H4 (cell line): ENCODE data around the gene PRR20C. TPM values are rescaled to one million over a fixed set of nuclear protein-coding genes. Genes with fewer than 3 reads are reported as not detected.
"Not testable (repeated sequence)": the region's sequence is repeated elsewhere in the genome, so short reads cannot be mapped to it uniquely, and the experiment has no call there.

Experiments
- DNase-seq: peaks from one replicate; pipeline ENCODE4 v3.0.0-alpha.2; 2015; ENCODE audit warnings: low spot score
- total RNA-seq: library from RNA; depleted of rRNA; stranded (reverse); fragments of >200 nt; shearing (Covaris generic); gene quantifications from 2 replicates; pipeline ENCODE4 v1.2.3, GENCODE V29; 2014; rRNA removed

PRR20C gene
- total RNA-seq, result not detected in 2 replicates

DNA sequence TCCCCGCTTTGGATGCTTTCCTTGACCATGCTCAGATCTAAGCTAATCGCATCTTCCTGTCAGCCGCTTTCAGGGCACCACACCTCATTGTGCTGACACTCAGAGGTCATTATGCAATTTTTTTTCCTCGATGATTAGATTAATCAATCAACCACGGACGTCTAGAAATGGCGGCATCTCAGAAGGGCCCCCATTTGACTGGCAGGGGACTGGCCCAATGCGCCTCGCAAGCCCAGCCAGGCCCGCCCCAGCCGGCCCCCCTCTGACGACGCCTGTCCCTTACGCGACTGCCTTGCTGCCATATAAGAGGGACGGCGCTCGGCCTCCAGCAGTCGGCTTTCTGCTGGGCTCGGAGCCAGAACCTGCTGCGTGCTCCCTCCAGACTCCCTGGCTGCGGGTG lies at the start of gene PRR20C:
Gene PRR20C (plus strand): TSS at position 301 of the 400 bp plus-strand sequence. CDS start 387 bp downstream, outside the sequence.
- DNase-seq, result not testable (repeated sequence)

DNA sequence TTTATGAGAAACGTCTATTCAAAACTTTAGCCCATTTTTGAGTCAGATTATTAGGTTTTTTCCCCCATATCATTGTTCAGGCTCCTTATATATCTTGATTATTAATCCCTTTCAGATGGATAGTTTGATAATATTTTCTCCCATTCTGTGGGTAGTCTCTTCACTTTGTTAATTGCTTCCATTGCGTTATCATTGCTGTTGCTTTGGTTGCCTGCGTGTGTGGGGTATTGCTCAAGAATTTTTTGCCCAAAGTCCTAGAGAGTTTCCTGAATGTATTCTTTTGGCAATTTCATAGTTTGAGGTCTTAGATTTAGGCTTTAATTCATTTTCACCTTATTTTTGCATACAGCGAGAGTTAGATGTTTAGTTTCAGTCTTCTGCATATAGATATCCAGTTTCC lies 38.9 kb upstream of the PRR20C start:
- DNase-seq, result no peak

DNA sequence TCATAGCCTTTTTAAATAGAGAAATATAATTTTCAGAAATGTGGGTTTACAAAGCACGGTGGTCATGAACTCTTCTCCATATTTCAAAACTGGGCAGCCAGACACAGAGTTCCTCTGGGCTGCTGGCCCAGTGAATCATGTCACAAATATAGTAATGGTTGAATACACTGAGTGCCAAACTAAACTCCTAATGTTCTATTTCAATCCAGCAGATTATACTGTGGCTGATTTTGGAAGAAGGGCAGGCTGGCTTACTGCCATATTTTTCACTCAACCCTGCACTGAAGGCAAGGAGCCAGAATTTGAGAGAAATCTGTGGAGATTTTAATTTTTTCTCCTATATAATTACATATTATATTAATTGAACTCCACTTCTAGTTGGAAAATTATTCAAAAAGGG lies 30.2 kb upstream of the PRR20C start:
- no peak for DNase-seq

DNA sequence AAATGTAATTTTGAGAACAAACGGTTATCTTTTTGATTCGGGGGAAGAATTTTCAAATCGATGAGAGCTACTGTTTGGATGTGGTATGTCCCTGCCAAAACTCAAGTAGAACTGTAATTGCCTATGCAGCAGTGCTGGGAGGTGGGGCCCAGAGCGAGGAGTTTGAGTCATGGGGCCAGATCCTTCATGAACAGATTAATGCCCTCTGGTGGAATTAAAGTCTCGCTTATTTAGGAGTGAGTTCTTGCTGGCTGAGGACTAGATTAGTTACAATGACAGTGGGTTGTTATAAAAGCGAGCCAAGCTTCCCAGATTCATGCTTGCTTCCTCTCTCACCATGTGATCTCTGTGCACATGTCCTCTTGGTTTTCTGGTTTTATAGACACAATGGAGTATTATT lies 25.0 kb upstream of the PRR20C start:
- no peak for DNase-seq

DNA sequence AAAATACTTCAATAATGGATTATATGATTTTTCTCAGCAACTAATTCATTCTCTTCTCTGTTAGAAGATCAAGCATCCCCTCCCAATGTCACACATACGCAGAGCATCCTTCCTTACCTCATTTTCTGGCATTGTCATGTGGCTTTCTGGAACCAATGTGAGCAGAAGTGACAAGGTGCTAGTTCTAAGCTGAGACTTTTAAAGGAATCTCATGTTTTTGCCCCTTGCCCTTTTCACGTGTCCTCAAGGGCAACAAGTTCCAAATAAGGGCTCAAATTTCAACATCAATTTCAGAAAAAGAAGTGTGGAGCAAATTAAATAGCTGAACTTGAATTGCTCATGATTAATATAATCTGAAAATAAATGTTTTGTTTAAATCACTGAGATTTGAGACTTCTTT lies 17.8 kb upstream of the PRR20C start:
- DNase-seq, result no peak

DNA sequence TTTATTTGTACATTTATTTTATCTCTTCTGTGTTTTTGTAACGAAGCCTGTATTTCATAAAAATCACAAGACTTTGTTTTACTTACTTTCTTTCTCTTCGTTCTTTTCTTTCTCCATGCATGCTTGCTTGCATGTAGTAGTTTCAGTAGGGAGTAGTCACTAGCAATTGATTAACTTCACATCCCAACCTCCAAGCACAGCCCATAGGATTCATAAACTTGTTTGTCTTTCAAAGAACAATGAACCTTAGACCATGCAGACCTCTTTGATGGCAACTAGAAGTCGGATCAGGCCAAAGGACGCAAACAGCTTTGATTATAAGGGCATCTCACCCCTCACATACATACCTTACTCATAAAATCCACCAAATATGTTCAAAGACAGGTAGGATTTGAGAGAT lies 16.3 kb upstream of the PRR20C start:
- DNase-seq, result no peak

DNA sequence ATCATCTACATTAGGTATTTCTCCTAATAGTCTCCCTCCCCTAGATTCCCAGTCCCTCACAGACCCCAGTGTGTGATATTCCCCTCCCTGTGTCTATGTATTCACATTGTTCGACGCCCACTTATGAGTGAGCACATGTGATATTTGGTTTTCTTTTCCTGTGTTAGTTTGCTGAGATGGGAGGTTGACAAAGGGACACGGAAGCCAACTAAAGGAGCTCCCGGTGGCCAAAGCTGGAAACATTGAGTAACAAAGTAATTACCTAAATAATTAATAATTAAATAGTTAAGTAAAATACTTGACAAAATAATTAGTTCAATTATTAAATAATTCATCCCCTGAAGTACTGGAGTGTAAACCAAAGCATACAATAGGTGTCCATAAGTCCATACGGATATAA lies 14.9 kb upstream of the PRR20C start:
- no peak for DNase-seq

DNA sequence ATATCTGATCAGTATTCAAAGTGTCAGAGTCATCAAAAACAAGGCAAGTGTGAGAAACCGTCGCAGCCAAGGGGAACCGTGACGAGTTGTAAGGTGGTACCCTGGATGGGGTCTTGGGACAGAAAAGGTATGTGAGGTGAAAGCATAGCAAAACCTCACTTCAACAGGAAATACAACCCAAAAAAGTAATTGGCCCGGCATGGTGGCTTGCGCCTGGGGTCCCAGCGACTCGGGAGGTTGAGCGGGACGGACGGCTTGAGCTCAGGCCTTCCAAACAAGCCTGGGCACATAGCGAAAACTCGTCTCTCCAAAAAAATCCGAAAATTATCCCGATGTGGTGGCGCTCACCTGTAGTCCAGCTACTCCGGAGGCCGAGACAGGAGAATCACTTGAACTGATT lies 14.1 kb upstream of the PRR20C start:
- DNase-seq, result not testable (repeated sequence)

DNA sequence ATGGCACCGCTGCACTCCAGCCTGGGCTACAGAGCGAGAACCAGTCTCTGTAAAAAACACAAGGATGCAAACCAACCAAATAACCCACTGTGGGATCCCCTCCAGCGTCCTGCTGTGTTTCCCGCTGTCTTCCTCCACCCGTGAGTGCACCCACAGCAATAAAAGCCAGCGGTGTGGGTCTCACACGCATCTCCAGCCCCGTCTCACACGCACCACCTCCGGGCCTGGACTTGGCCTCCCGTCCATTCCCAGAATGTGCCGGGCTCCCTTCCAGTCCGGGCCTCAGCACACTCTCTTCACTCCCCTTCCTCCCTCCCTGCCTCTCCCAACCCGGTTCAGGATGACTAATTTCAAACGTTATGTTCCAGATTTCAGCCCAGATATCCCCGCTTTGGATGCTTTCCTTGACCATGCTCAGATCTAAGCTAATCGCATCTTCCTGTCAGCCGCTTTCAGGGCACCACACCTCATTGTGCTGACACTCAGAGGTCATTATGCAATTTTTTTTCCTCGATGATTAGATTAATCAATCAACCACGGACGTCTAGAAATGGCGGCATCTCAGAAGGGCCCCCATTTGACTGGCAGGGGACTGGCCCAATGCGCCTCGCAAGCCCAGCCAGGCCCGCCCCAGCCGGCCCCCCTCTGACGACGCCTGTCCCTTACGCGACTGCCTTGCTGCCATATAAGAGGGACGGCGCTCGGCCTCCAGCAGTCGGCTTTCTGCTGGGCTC lies 13.5 kb upstream of the PRR20C start, which contains the start of gene PRR20A:
Gene PRR20A (plus strand): TSS at position 684 of the 734 bp plus-strand sequence. CDS start 387 bp downstream, outside the sequence.
- DNase-seq, result not testable (repeated sequence)

DNA sequence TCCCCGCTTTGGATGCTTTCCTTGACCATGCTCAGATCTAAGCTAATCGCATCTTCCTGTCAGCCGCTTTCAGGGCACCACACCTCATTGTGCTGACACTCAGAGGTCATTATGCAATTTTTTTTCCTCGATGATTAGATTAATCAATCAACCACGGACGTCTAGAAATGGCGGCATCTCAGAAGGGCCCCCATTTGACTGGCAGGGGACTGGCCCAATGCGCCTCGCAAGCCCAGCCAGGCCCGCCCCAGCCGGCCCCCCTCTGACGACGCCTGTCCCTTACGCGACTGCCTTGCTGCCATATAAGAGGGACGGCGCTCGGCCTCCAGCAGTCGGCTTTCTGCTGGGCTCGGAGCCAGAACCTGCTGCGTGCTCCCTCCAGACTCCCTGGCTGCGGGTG lies 6.7 kb upstream of the PRR20C start, which contains the start of gene PRR20B:
Gene PRR20B (plus strand): TSS at position 301 of the 400 bp plus-strand sequence. CDS start 387 bp downstream, outside the sequence.
- not testable (repeated sequence) for DNase-seq

DNA sequence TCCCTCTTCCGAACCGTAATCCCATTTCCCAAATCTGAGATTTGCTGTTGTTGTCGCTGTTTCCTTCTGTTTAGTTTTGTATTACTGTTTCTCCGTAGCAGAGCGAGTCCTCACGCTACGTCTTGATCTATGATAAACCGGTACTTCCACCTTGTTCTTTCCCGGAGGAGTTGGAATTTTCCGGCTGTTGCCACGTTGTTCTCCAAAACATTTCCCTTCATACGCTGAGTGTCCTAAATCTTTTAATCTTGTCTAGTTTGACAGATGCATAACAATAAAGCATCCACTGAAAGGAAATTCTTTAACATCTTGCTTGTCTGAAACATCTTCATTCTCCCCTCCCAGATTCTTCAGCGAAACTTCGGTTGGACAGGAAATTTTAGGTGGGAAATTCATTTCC lies 5.8 kb upstream of the PRR20C start:
- DNase-seq, result not testable (repeated sequence)

DNA sequence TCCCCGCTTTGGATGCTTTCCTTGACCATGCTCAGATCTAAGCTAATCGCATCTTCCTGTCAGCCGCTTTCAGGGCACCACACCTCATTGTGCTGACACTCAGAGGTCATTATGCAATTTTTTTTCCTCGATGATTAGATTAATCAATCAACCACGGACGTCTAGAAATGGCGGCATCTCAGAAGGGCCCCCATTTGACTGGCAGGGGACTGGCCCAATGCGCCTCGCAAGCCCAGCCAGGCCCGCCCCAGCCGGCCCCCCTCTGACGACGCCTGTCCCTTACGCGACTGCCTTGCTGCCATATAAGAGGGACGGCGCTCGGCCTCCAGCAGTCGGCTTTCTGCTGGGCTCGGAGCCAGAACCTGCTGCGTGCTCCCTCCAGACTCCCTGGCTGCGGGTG lies 6.5 kb downstream of the PRR20C start, which contains the start of gene PRR20D:
Gene PRR20D (plus strand): TSS at position 301 of the 400 bp plus-strand sequence. CDS start 387 bp downstream, outside the sequence.
- not testable (repeated sequence) for DNase-seq

DNA sequence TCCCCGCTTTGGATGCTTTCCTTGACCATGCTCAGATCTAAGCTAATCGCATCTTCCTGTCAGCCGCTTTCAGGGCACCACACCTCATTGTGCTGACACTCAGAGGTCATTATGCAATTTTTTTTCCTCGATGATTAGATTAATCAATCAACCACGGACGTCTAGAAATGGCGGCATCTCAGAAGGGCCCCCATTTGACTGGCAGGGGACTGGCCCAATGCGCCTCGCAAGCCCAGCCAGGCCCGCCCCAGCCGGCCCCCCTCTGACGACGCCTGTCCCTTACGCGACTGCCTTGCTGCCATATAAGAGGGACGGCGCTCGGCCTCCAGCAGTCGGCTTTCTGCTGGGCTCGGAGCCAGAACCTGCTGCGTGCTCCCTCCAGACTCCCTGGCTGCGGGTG lies 13.0 kb downstream of the PRR20C start, which contains the start of gene PRR20E:
Gene PRR20E (plus strand): TSS at position 301 of the 400 bp plus-strand sequence. CDS start 387 bp downstream, outside the sequence.
- not testable (repeated sequence) for DNase-seq

DNA sequence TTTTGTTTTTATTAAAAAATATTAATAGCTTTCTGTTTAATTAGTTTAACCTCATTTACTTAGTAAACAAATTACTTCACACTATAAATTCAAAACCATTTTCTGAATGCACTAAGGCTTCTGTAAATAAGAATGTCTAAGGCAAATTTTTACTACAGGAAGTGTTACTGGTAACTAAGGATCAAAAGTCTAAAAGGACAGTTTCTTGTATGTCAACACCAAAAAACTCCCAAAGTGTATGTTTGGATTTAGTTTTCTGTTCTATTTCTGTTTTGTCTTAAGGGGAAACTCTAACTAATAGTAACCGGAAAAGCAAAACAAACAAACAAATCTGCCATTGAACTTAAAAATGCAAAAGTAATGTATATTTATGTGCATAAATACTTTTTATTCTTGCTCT lies 37.8 kb downstream of the PRR20C start:
- DNase-seq, result no peak

Other genes starting within 250 kb of the PRR20C start
- not detected in 2 replicates for gene PRR20A, start 13.1 kb upstream of the PRR20C start, total RNA-seq
- gene PRR20B, start 6.6 kb upstream of the PRR20C start, total RNA-seq, result not detected in 2 replicates
- not detected in 2 replicates for gene PRR20D, start 6.6 kb downstream of the PRR20C start, total RNA-seq
- not detected in 2 replicates for gene PRR20E, start 13.1 kb downstream of the PRR20C start, total RNA-seq